Measurements from ENCODE around the gene TEX264. TPM values are rescaled to one million over a fixed set of nuclear protein-coding genes. Genes with fewer than 3 reads are reported as not detected.

The TEX264 gene
- total and polyA plus RNA-seq, 2 of the 13 experiments (the other 11 are each of a cell fraction or from before 2014, with no cell fraction given), result 35.2 to 52.1 TPM

DNA sequence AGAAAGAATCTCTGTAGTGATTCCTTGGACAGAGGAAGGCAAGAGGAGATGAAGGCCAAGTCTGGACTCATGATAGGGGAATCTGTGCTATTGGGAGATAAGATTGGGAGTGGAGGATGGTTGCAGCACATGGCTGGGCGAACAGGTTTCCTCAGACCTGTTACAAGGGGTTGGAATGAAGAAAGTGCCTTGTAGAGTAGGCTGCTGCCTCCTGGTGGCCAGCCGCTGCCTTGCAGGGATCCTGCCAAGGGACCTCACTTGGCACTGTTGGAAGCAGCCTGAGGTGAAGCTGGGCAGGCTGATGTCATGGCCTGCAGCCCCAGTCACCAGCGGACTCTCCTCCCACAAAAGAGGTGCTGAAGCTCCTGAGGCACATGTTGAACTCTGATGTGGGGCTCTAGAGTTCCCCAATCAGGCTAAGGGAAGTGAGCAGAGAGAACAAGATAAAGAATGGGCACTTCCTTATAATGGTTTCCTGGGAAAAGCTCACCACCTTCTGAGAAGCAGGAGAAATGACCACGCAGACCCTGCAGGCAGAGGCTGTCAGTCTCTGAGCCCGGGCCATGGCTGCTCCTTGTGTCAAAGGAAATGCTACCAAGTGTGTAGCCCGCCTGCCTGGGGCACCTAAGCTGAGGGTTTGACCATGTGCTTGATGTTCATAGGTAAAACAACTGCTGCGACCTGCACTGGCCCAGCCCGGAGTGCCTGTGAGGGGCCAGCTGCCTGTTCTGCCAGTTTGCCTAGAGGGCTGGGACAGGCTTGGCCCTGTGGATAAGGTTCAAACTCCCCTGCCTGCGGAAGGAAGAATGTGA is 1.6 kb upstream of the TEX264 start (continued):
- no peak for TF ChIP-seq PRMT3 (CRISPR knock-in tag; IDR thresholded peaks at IDR 0.05; ENCODE audit: borderline replicate concordance, low read depth)
- TF ChIP-seq SMAD9 (CRISPR knock-in tag; IDR thresholded peaks at IDR 0.05), result no peak
- TF ChIP-seq, protein P1, sequence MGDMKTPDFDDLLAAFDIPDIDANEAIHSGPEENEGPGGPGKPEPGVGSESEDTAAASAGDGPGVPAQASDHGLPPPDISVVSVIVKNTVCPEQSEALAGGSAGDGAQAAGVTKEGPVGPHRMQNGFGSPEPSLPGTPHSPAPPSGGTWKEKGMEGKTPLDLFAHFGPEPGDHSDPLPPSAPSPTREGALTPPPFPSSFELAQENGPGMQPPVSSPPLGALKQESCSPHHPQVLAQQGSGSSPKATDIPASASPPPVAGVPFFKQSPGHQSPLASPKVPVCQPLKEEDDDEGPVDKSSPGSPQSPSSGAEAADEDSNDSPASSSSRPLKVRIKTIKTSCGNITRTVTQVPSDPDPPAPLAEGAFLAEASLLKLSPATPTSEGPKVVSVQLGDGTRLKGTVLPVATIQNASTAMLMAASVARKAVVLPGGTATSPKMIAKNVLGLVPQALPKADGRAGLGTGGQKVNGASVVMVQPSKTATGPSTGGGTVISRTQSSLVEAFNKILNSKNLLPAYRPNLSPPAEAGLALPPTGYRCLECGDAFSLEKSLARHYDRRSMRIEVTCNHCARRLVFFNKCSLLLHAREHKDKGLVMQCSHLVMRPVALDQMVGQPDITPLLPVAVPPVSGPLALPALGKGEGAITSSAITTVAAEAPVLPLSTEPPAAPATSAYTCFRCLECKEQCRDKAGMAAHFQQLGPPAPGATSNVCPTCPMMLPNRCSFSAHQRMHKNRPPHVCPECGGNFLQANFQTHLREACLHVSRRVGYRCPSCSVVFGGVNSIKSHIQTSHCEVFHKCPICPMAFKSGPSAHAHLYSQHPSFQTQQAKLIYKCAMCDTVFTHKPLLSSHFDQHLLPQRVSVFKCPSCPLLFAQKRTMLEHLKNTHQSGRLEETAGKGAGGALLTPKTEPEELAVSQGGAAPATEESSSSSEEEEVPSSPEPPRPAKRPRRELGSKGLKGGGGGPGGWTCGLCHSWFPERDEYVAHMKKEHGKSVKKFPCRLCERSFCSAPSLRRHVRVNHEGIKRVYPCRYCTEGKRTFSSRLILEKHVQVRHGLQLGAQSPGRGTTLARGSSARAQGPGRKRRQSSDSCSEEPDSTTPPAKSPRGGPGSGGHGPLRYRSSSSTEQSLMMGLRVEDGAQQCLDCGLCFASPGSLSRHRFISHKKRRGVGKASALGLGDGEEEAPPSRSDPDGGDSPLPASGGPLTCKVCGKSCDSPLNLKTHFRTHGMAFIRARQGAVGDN (CRISPR knock-in tag; IDR thresholded peaks at IDR 0.05), result peak; percentile 43
- TF ChIP-seq SRSF9 (IDR thresholded peaks at IDR 0.05; ENCODE audit: borderline replicate concordance, insufficient read depth, low read depth, low read length, poor library complexity, severe bottlenecking), result no peak
- TF ChIP-seq RFXANK (CRISPR knock-in tag; IDR thresholded peaks at IDR 0.05), result no peak
- TF ChIP-seq, protein P2, sequence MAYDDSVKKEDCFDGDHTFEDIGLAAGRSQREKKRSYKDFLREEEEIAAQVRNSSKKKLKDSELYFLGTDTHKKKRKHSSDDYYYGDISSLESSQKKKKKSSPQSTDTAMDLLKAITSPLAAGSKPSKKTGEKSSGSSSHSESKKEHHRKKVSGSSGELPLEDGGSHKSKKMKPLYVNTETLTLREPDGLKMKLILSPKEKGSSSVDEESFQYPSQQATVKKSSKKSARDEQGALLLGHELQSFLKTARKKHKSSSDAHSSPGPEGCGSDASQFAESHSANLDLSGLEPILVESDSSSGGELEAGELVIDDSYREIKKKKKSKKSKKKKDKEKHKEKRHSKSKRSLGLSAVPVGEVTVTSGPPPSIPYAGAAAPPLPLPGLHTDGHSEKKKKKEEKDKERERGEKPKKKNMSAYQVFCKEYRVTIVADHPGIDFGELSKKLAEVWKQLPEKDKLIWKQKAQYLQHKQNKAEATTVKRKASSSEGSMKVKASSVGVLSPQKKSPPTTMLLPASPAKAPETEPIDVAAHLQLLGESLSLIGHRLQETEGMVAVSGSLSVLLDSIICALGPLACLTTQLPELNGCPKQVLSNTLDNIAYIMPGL (CRISPR knock-in tag; IDR thresholded peaks at IDR 0.05; ENCODE audit: borderline replicate concordance in 1 of 2, low read depth in 1 of 2), result peak; percentile 49 to 55; a peak in 1 of 4 replicates
- TF ChIP-seq SMC3 (IDR thresholded peaks at IDR 0.05; ENCODE audit: low read length), result peak; percentile 67
- no peak for TF ChIP-seq ZNF10 (CRISPR knock-in tag; IDR thresholded peaks at IDR 0.05; ENCODE audit: borderline replicate concordance, low read depth)
- TF ChIP-seq, protein P3, sequence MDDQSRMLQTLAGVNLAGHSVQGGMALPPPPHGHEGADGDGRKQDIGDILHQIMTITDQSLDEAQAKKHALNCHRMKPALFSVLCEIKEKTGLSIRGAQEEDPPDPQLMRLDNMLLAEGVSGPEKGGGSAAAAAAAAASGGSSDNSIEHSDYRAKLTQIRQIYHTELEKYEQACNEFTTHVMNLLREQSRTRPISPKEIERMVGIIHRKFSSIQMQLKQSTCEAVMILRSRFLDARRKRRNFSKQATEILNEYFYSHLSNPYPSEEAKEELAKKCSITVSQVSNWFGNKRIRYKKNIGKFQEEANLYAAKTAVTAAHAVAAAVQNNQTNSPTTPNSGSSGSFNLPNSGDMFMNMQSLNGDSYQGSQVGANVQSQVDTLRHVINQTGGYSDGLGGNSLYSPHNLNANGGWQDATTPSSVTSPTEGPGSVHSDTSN (CRISPR knock-in tag; IDR thresholded peaks at IDR 0.05; ENCODE audit: borderline replicate concordance), result no peak
- TF ChIP-seq NFYC (CRISPR knock-in tag; IDR thresholded peaks at IDR 0.05), result no peak
- no peak for TF ChIP-seq RELA (CRISPR knock-in tag; IDR thresholded peaks at IDR 0.05)
- no peak for TF ChIP-seq GPBP1L1 (CRISPR knock-in tag; IDR thresholded peaks at IDR 0.05)
- TF ChIP-seq STAG1 (CRISPR knock-in tag; IDR thresholded peaks at IDR 0.05), result peak; percentile 75
- TF ChIP-seq ZFP91 (CRISPR knock-in tag; IDR thresholded peaks at IDR 0.05; ENCODE audit: borderline replicate concordance), result no peak
- peak; percentile 67; the same call in 1 of the 2 replicates for TF ChIP-seq SMAD3 (CRISPR knock-in tag; IDR thresholded peaks at IDR 0.05)
- TF ChIP-seq NCOA1 (CRISPR knock-in tag; IDR thresholded peaks at IDR 0.05), result no peak
- TF ChIP-seq MAF1 (CRISPR knock-in tag; IDR thresholded peaks at IDR 0.05; ENCODE audit: borderline replicate concordance), result peak; percentile 29; the same call in 1 of the 2 replicates
- 0 out of 2 replicates have a peak, but pooled peaks have one; percentile 31 for TF ChIP-seq ZNF253 (CRISPR knock-in tag; IDR thresholded peaks at IDR 0.05; ENCODE audit: borderline replicate concordance)
